ENCODE data around the gene SERF1A. TPM values are rescaled to one million over a fixed set of nuclear protein-coding genes. Genes with fewer than 3 reads are reported as not detected.
"Not testable (repeated sequence)": the region's sequence is repeated elsewhere in the genome, so short reads cannot be mapped to it uniquely, and the experiment has no call there.

Gene SERF1A
- total RNA-seq, 1 experiment from 2014 or later, result 3.5 TPM

GRCh38 chr5:70931709-70932368 lies 31.4 kb downstream of the SERF1A start:
- not testable (repeated sequence) for H3K9ac ChIP-seq (ENCODE audit: low read length); H3K27me3 ChIP-seq (ENCODE audit: low read length); H3K27ac ChIP-seq (ENCODE audit: low read length); H3K9me3 ChIP-seq (ENCODE audit: low read length); H3K79me2 ChIP-seq (ENCODE audit: low read length); H3K36me3 ChIP-seq (ENCODE audit: insufficient read depth, low read length); H4K20me1 ChIP-seq (ENCODE audit: insufficient read depth, low read depth, low read length); H2AFZ ChIP-seq (ENCODE audit: low read length); H3K4me3 ChIP-seq (ENCODE audit: low read length); H3K9me2 ChIP-seq (replicated peaks; ENCODE audit: insufficient read depth, low read length); H3K4me1 ChIP-seq (ENCODE audit: low read length); H3K4me2 ChIP-seq (ENCODE audit: low read depth, low read length, poor library complexity, severe bottlenecking); DNase-seq

- not testable (repeated sequence) for H3K9me2 ChIP-seq (replicated peaks; ENCODE audit: insufficient read depth, low read length); H3K4me3 ChIP-seq (ENCODE audit: low read length); H3K27ac ChIP-seq (ENCODE audit: low read length); H3K27me3 ChIP-seq (ENCODE audit: low read length); H2AFZ ChIP-seq (ENCODE audit: low read length); H3K4me2 ChIP-seq (ENCODE audit: low read depth, low read length, poor library complexity, severe bottlenecking); H3K9me3 ChIP-seq (ENCODE audit: low read length); H3K79me2 ChIP-seq (ENCODE audit: low read length); H3K9ac ChIP-seq (ENCODE audit: low read length); H3K36me3 ChIP-seq (ENCODE audit: insufficient read depth, low read length); H4K20me1 ChIP-seq (ENCODE audit: insufficient read depth, low read depth, low read length); DNase-seq; H3K4me1 ChIP-seq (ENCODE audit: low read length)
Observed at GRCh38 chr5:70932560-70932959, 32.1 kb downstream of the SERF1A start.

GRCh38 chr5:70953068-70953467 lies 52.6 kb downstream of the SERF1A start:
- H3K9me3 ChIP-seq (ENCODE audit: low read length); H3K9ac ChIP-seq (ENCODE audit: low read length); H3K27ac ChIP-seq (ENCODE audit: low read length); H3K79me2 ChIP-seq (ENCODE audit: low read length); H3K27me3 ChIP-seq (ENCODE audit: low read length); H3K4me2 ChIP-seq (ENCODE audit: low read depth, low read length, poor library complexity, severe bottlenecking); H3K36me3 ChIP-seq (ENCODE audit: insufficient read depth, low read length); H4K20me1 ChIP-seq (ENCODE audit: insufficient read depth, low read depth, low read length); H3K4me3 ChIP-seq (ENCODE audit: low read length); DNase-seq; H2AFZ ChIP-seq (ENCODE audit: low read length); H3K4me1 ChIP-seq (ENCODE audit: low read length); H3K9me2 ChIP-seq (replicated peaks; ENCODE audit: insufficient read depth, low read length): not testable (repeated sequence)

Small RNA genes lying within 50 kb of the gene (small RNA-seq; reads per million reads assigned to genes)
- not detected for gene CDH12P1

Other genes starting within 250 kb of the SERF1A start
- 50.3 and 103 TPM in 2 replicates for gene SMN1, start 24.4 kb downstream of the SERF1A start, total RNA-seq (2014; rRNA removed; shearing (Covaris generic); ENCODE audit: low replicate concordance)
- gene NAIP, start 124.7 kb downstream of the SERF1A start, total RNA-seq (2014; rRNA removed; shearing (Covaris generic); ENCODE audit: low replicate concordance), result 11.9 and 26.7 TPM in 2 replicates
- 36.2 and 62.7 TPM in 2 replicates for gene GTF2H2, start 167.0 kb downstream of the SERF1A start, total RNA-seq (2014; rRNA removed; shearing (Covaris generic); ENCODE audit: low replicate concordance)